ENCODE measurements around the gene PTPN13. TPM values are rescaled to one million over a fixed set of nuclear protein-coding genes. Genes with fewer than 3 reads are reported as not detected.

PTPN13 gene
- total RNA-seq, 2 donors from 2014 or later: 4.3 to 4.8 TPM

DNA sequence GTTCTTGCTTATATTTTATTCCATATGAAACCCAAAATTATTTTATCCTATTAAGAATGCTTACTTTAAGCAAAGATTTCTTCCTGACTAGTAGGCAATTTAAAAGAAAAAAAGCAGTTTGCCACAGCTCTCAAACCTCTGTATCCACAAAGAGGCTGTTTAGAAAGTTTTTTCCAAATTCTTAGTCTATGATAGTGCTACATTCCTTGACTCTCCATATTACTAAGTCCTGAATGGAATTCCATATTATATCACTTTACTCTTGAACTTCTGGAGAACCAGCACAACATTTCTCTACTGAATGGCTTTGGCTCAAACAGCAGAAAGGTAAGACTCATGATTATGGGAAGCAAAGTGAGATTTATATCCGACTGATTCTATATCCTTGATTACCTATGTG is 246.7 kb downstream of the PTPN13 start:
- no peak for DNase-seq
- intact Hi-C loops (cut with DNase I, micrococcal nuclease): no loop called here
- no peak for ATAC-seq

DNA sequence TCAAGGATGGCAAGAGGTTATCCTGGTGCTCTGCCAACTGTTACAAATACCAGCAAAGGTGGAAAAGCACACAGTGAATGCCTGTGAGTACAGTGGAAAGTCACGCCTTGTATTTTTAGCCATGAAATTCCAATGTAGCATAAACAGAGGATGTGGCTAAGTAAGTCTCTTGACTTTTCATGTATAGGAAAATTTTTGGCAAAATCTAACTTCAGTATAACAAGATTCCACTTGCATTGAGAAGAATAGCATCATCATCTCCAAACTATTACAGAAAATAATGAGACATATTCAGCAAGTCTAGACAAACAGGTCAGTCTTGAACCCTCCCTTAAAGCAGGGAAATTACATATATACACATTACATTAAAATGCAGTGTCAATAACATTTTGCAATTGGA is 247.2 kb downstream of the PTPN13 start:
- no peak for DNase-seq
- intact Hi-C loops (cut with DNase I, micrococcal nuclease): no loop called here
- ATAC-seq: no peak

- DNase-seq (no peak), ATAC-seq (no peak)
- intact Hi-C loops (cut with DNase I, micrococcal nuclease): no loop called here
Measured at GRCh38 chr4:86845593-86845992, 251.5 kb downstream of the PTPN13 start.

GRCh38 chr4:86846921-86847320 is 252.8 kb downstream of the PTPN13 start:
- intact Hi-C loops (cut with DNase I, micrococcal nuclease): no loop called here

GRCh38 chr4:86847571-86847970 is 253.5 kb downstream of the PTPN13 start:
- intact Hi-C loops (cut with DNase I, micrococcal nuclease): no loop called here
- DNase-seq: no peak
- no peak for ATAC-seq

More at GRCh38 chr4:86846921-86847320, 252.8 kb downstream of the PTPN13 start:
- DNase-seq: no peak
- ATAC-seq: no peak

DNA sequence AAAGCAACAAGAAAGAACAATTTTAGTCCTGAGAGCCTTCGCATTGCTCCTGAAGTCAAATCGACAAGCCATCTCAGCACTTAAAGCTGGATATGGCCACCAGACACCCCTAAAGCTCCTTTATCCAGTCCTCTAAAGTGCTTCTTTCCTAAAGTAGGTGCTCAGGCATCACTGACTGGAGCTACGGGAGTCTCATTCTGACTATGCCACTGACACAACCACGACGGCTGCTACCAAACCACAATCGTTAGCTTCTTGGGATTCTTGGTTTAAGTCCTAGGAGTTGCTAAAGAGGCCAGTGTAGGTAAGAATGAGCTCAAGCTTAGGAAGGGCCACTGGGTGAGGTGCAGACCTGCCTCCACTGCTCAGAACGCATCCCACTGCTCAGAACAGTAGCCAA is 254.0 kb downstream of the PTPN13 start:
- DNase-seq (no peak), ATAC-seq (no peak)
- intact Hi-C loops (cut with DNase I, micrococcal nuclease): no loop called here

- DNase-seq: no peak
- ATAC-seq: no peak
- intact Hi-C loops (cut with DNase I, micrococcal nuclease): no loop called here
Measured at GRCh38 chr4:86848732-86849619, 254.9 kb downstream of the PTPN13 start, which contains the start of gene SLC10A6. SLC10A6 (minus strand) TSS chr4:86849384; CDS start chr4:86849115, 269 bp downstream.

GRCh38 chr4:86853209-86853608 is 259.1 kb downstream of the PTPN13 start:
- no peak for DNase-seq
- ATAC-seq: no peak
- intact Hi-C loops (cut with DNase I, micrococcal nuclease): no loop called here

DNA sequence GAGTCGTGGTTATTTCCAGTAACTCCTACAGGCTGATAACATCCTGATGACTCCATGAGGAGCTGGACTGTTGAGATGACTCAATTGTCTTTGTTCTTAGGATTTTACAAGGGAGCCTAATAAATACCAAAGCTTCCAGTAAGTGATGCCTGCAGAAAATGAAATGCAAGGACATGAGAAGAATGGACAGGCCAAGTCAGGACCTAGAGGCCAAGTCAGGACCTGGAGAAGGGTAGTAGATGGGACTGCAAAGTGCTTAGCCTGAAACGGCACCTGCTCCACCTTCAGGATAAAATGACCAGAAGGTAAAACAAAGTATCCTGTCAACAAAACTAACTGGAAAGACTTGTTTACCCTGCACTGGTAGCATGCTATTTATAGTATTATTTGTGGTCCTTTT is 261.5 kb downstream of the PTPN13 start:
- no peak for ATAC-seq
- DNase-seq: no peak
- intact Hi-C loops (cut with DNase I, micrococcal nuclease): no loop called here

- DNase-seq (no peak), ATAC-seq (no peak)
- intact Hi-C loops (cut with DNase I, micrococcal nuclease): no loop called here
Measured at GRCh38 chr4:86856896-86857295, 262.8 kb downstream of the PTPN13 start.

GRCh38 chr4:86857341-86858052 is 263.4 kb downstream of the PTPN13 start:
- intact Hi-C loops (cut with DNase I, micrococcal nuclease): no loop called here
- ATAC-seq (no peak), DNase-seq (no peak)

Other genes starting within 250 kb of the PTPN13 start
- gene MAPK10, start 234.3 kb upstream of the PTPN13 start, total RNA-seq: 1 to 10 TPM; 3.4 to 7.0 TPM

All from left colon (tissue), 2 donors.